ENCODE results near the gene SETD1A.

The SETD1A gene

GRCh38 chr16:30956601-30957455 lies 726 bp upstream of the SETD1A start:
- 0 out of 2 replicates have a peak, but pooled peaks have one; percentile 9 for TF ChIP-seq CTCF (IDR thresholded peaks at IDR 0.05; ENCODE audit: low read depth, low read length)
- peak overlapping the region; percentile 85 for H3K4me3 ChIP-seq (ENCODE audit: low read depth, low read length)

DNA sequence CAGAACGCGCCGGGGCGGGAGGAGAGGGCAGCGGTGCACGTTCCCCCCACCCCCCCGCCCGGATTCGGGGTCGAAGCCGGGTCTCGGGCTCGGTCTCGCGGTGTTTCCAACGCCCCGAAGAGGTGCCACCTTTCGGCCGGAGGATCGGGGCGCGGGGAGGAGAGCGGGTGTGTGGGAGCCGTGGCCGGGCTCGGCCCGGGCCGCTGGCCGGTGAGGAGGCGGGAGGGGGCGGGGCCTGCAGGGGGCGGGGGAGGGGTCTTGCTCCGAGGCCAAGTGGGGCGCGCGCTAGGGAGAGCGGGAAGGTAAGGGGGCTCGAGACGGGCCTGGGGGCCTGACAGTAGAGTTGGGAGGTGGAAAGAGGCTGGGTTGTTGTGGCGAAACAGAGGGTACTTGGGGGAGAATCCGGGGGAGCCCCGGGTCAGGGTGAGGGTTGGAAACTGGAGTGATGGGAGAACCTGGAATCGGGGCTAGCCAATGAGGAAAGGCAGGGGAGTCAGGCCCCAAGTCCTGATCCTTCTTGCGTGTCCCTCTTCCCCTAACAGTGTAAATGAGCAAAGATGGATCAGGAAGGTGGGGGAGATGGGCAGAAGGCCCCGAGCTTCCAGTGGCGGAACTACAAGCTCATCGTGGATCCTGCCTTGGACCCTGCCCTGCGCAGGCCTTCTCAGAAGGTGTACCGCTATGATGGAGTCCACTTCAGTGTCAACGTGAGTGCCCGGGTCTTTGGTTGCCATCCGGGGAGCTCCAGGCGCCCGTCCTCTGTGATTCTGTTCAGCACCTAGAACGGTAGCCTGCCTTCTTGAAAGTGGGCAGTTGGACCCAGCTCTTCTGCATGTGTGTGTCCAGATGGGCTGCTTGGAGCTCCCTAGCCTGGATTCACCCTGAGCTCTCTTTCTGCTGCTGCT lies 873 bp downstream of the SETD1A start:
- no peak for TF ChIP-seq CTCF (IDR thresholded peaks at IDR 0.05; ENCODE audit: low read depth, low read length)
- peak overlapping the region; percentile 85 for H3K4me3 ChIP-seq (ENCODE audit: low read depth, low read length)

DNA sequence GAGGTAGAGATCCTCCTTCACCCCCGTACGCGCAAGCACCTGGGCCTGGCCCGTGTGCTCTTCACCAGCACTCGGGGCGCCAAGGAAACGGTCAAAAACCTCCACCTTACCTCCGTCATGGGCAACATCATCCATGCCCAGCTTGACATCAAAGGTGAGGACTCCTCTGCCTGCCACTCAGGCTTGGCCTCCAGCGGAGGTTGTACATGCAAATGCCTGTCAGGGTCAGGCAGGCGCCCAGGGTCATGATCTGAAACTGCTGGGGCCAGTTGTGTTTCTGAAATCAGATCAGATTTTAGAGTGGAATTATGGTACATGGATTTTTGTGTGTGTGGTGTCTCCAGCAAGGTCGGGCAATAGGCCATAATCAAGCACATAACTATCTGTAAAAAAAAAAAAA lies 3.8 kb downstream of the SETD1A start:
- TF ChIP-seq CTCF (IDR thresholded peaks at IDR 0.05; ENCODE audit: low read depth, low read length) = no peak
- H3K4me3 ChIP-seq (ENCODE audit: low read depth, low read length) = no peak overlapping the region

DNA sequence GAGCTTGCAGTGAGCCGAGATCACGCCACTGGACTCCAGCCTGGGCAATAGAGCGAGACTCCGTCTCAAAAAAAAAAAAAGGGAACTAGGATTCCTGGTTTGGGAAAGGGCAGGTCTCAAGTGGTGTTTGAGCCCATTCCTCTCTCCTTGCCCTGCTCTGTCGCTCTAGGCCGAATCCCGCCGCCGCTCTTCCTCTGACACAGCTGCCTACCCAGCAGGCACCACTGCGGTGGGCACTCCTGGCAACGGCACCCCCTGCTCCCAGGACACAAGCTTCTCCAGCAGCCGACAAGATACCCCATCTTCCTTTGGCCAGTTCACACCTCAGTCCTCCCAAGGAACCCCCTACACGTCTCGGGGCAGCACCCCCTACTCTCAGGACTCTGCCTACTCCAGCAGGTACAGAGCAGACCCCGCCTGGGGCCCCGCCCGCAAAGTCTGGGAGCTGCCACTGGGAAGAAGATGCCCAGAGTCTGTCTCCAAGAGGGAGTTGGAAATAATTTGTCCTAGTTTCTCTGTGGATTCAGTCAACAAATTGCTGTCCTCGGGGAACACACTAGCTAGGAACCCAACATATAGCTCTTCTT lies 6.5 kb downstream of the SETD1A start:
- TF ChIP-seq CTCF (IDR thresholded peaks at IDR 0.05; ENCODE audit: low read depth, low read length) = no peak
- no peak overlapping the region for H3K4me3 ChIP-seq (ENCODE audit: low read depth, low read length)

GRCh38 chr16:30964574-30965226 lies 7.1 kb downstream of the SETD1A start:
- H3K4me3 ChIP-seq (ENCODE audit: low read depth, low read length) = no peak overlapping the region
- no peak for TF ChIP-seq CTCF (IDR thresholded peaks at IDR 0.05; ENCODE audit: low read depth, low read length)

GRCh38 chr16:30965436-30965835 lies 7.9 kb downstream of the SETD1A start:
- TF ChIP-seq CTCF (IDR thresholded peaks at IDR 0.05; ENCODE audit: low read depth, low read length) = no peak
- H3K4me3 ChIP-seq (ENCODE audit: low read depth, low read length) = no peak overlapping the region

Measured in WI38 (cell line).